OCI-LY7 (cell line): Measurements from ENCODE around the gene LDLRAD4. TPM values are rescaled to one million over a fixed set of nuclear protein-coding genes. Genes with fewer than 3 reads are reported as not detected.

ENCODE experiments used
- BruUV-seq: library from RNA; stranded (reverse); fragments of 400-500 nt; replicated peaks from 2 replicates; lab custom pipeline; 2021; lab: Mats Ljungman, UMichigan
- CTCF ChIA-PET: fragments of 300-600 bp; sonication (Branson Sonifier 250); formaldehyde crosslinking; loops from one replicate; lab custom pipeline; 2022; ENCODE audit warnings: antibody characterized with exemption; ENCODE audit not compliant: unreplicated experiment; lab: Charles Lee
- POLR2A ChIA-PET: fragments of 300-600 bp; sonication (Branson Sonifier 250); formaldehyde crosslinking; loops from one replicate; lab custom pipeline; 2022; ENCODE audit warnings: antibody characterized with exemption; lab: Charles Lee
- DNase-seq: peaks from one replicate; pipeline ENCODE4 v3.0.0-alpha.2; 2015; ENCODE audit warnings: low spot score
- H2AFZ ChIP-seq: fragments of 200-600 bp; sonication (generic), shearing (Covaris generic); 2 replicates; pipeline ENCODE4 v1.6.1; 2014; ENCODE audit warnings: mild to moderate bottlenecking, antibody characterized with exemption, low read length, moderate library complexity
- H3K27ac ChIP-seq: fragments of 200-600 bp; sonication (generic); 2 replicates; pipeline ENCODE4 v1.5.1; 2014; ENCODE audit warnings: mixed run types, low read depth, mild to moderate bottlenecking, moderate library complexity, low read length, inconsistent platforms; ENCODE audit not compliant: poor library complexity, severe bottlenecking
- H3K36me3 ChIP-seq: fragments of 200-600 bp; sonication (generic); 2 replicates; pipeline ENCODE4 v1.6.1; 2014; ENCODE audit warnings: mild to moderate bottlenecking, antibody characterized with exemption, low read length, moderate library complexity, mixed read lengths; ENCODE audit not compliant: insufficient read depth
- H3K4me1 ChIP-seq: fragments of 200-600 bp; sonication (generic); 2 replicates; pipeline ENCODE4 v1.5.1; 2014; ENCODE audit warnings: mild to moderate bottlenecking, low read length; ENCODE audit not compliant: insufficient read depth, poor library complexity, severe bottlenecking
- H3K4me2 ChIP-seq: fragments of 200-600 bp; sonication (generic); 2 replicates; pipeline ENCODE4 v1.6.1; 2014; ENCODE audit warnings: mild to moderate bottlenecking, low read length
- H3K4me3 ChIP-seq: fragments of 200-600 bp; sonication (generic); 2 replicates; pipeline ENCODE4 v1.5.1; 2014; ENCODE audit warnings: mild to moderate bottlenecking, low read depth, low read length; ENCODE audit not compliant: poor library complexity, severe bottlenecking
- H3K79me2 ChIP-seq: fragments of 200-600 bp; sonication (generic); 2 replicates; pipeline ENCODE4 v1.6.1; 2016; ENCODE audit warnings: low read depth, mild to moderate bottlenecking, low read length, moderate library complexity, mixed read lengths; ENCODE audit not compliant: insufficient read depth
- H3K9me2 ChIP-seq: fragments of 200-600 bp; sonication (generic); 2 replicates; pipeline ENCODE4 v1.6.1; 2016; ENCODE audit warnings: mild to moderate bottlenecking, low read length, mixed read lengths; ENCODE audit not compliant: insufficient read depth
- H3K9me3 ChIP-seq: fragments of 200-600 bp; sonication (generic); 2 replicates; pipeline ENCODE4 v1.6.1; 2014; ENCODE audit warnings: mild to moderate bottlenecking, mixed run types, low read length, mixed read lengths
- H4K20me1 ChIP-seq: fragments of 200-600 bp; sonication (generic); 2 replicates; pipeline ENCODE4 v1.6.1; 2014; ENCODE audit warnings: mild to moderate bottlenecking, antibody characterized with exemption, low read length, moderate library complexity, mixed read lengths; ENCODE audit not compliant: insufficient read depth
- CTCF ChIP-seq: fragments of 200-600 bp; sonication (generic); conservative IDR thresholded peaks from 2 replicates; pipeline ENCODE4 v1.5.1; 2014; ENCODE audit warnings: mild to moderate bottlenecking, antibody characterized with exemption, low read length, moderate library complexity, mixed read lengths
- EZH2phosphoT487 ChIP-seq: fragments of 200-600 bp; sonication (generic); IDR thresholded peaks from 2 replicates; pipeline ENCODE4 v1.6.1; 2018; ENCODE audit warnings: low read depth, borderline replicate concordance, mild to moderate bottlenecking, mixed run types, antibody characterized with exemption, low read length, moderate library complexity, mixed read lengths
- intact Hi-C: fragments of 100-400 bp; cut with micrococcal nuclease; formaldehyde crosslinking; loops from one replicate; pipeline ENCODE4 v1.10.0; 2022; ENCODE audit not compliant: unreplicated experiment
- total RNA-seq, 2 experiments: library from RNA; depleted of rRNA in 1 of 2; stranded (reverse); fragments of >200 nt in 1 of 2; shearing (Covaris generic) in 1 of 2; gene quantifications; 2 replicates each; pipeline ENCODE4 v1.2.3, GENCODE V29; 2014 to 2022

Gene LDLRAD4
- total RNA-seq, 2 experiments from 2014 or later, result 26.2 to 43.8 TPM

DNA sequence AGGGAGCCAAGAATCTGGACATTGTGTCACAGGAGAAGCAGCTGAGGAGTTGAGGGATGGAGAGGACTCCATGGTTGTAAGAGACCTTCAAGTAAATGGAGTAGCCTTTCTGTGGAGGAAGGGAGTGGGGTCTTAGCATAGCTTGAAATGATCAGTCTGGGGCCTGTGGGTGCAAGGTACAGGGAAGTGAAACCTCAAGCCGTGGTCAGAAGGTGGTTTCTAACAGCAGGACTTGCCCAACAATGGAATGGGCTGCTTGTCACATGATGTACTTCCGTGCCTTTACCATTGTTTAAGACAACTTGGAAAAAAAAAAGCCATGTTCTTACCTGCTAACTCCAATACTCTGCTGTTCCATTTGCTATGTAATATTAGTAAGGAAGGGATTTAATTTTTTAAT, 140.7 kb downstream of the LDLRAD4 start:
- H3K4me1 ChIP-seq, result peaks cover 4% of the 10 kb centered on the region
- no peaks in the 10 kb centered on the region for H4K20me1 ChIP-seq
- no peak overlapping the region for H3K4me3 ChIP-seq
- CTCF ChIA-PET, result no interaction called here
- H3K36me3 ChIP-seq, result no peaks in the 10 kb centered on the region
- peak; percentile 16 for DNase-seq
- H3K9me3 ChIP-seq, result no peaks in the 10 kb centered on the region
- intact Hi-C loops, result loop anchor here (10.0 kb wide), 1 partner anchor 56 kb away; no protein-coding TSS in a partner anchor
- H2AFZ ChIP-seq, result no peak overlapping the region
- no peaks in the 10 kb centered on the region for H3K79me2 ChIP-seq
- H3K27ac ChIP-seq, result no peak overlapping the region
- no TSS peak for BruUV-seq
- H3K9me2 ChIP-seq, result no peaks in the 10 kb centered on the region
- POLR2A ChIA-PET, result no interaction called here
- no peak overlapping the region for H3K4me2 ChIP-seq
- no peak for TF ChIP-seq EZH2phosphoT487
- no peak for TF ChIP-seq CTCF

DNA sequence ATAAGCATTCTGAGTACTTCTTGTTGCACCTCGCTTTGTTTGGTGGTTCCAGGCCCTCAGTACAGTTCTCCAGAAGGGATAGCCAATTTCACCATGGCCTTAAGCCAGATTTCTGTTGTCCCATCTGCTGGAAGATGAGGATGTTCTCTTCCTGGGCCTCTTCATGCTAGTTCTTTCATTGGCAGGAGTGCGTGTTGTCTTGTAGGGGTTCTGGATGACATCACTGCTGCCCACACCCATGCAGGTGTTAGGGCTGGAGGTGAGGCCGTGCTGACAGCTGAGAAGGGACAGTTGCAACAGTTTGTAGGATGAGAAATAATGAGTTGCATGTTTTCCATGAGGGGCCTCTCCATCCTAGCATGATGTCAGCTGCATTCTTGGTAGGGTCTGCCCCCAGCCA, 142.9 kb downstream of the LDLRAD4 start:
- Histone ChIP-seq H3K27ac (no peak overlapping the region), H3K36me3 (no peaks in the 10 kb centered on the region), H3K4me2 (no peak overlapping the region), H2AFZ (no peak overlapping the region), H4K20me1 (no peaks in the 10 kb centered on the region), H3K79me2 (no peaks in the 10 kb centered on the region), H3K9me3 (no peaks in the 10 kb centered on the region), H3K4me1 (peaks cover 4% of the 10 kb centered on the region), H3K9me2 (no peaks in the 10 kb centered on the region), H3K4me3 (no peak overlapping the region)
- intact Hi-C loops, result no loop called here
- ChIA-PET CTCF (no interaction called here), POLR2A (interaction anchor here (0.6 kb wide), 1 partner anchor 114 kb away, joined by 3 read pairs; no protein-coding TSS in a partner anchor)
- no peak for TF ChIP-seq EZH2phosphoT487
- no peak for TF ChIP-seq CTCF
- DNase-seq, result no peak
- no TSS peak for BruUV-seq

GRCh38 chr18:13362051-13362450, 143.5 kb downstream of the LDLRAD4 start:
- Histone ChIP-seq H2AFZ (no peak overlapping the region), H3K4me2 (no peak overlapping the region), H3K9me2 (no peaks in the 10 kb centered on the region), H3K27ac (no peak overlapping the region), H3K4me3 (no peak overlapping the region), H4K20me1 (no peaks in the 10 kb centered on the region), H3K4me1 (peaks cover 4% of the 10 kb centered on the region), H3K9me3 (no peaks in the 10 kb centered on the region), H3K36me3 (no peaks in the 10 kb centered on the region), H3K79me2 (no peaks in the 10 kb centered on the region)
- TF ChIP-seq CTCF (no peak), EZH2phosphoT487 (no peak)
- ChIA-PET CTCF (no interaction called here), POLR2A (interaction anchor here (0.6 kb wide), 1 partner anchor 113 kb away, joined by 3 read pairs; no protein-coding TSS in a partner anchor)
- BruUV-seq, result no TSS peak
- intact Hi-C loops, result no loop called here
- no peak for DNase-seq
